ENCODE data around the gene CYP4Z1.
A peak's percentile ranks its signal among the peaks of the same experiment; 100 is the strongest.

The CYP4Z1 gene

GRCh38 chr1:47067097-47067594 is at the start of gene CYP4Z1:
TSS of gene CYP4Z1 (plus strand) at chr1:47067231. CDS start at chr1:47067491, 260 bp downstream.
- TF ChIP-seq TOX (CRISPR knock-in tag; IDR thresholded peaks at IDR 0.05; ENCODE audit: borderline replicate concordance) = no peak
- no peak for TF ChIP-seq ZNF70 (CRISPR knock-in tag; IDR thresholded peaks at IDR 0.05)
- no peak for TF ChIP-seq CREB5 (CRISPR knock-in tag; IDR thresholded peaks at IDR 0.05; ENCODE audit: low read depth)
- TF ChIP-seq PPARA (CRISPR knock-in tag; IDR thresholded peaks at IDR 0.05; ENCODE audit: borderline replicate concordance) = no peak
- no peak for TF ChIP-seq RARB (CRISPR knock-in tag; IDR thresholded peaks at IDR 0.05)

GRCh38 chr1:47021070-47021469 is 46.0 kb upstream of the CYP4Z1 start:
- no peak for ATAC-seq
- no peak for TF ChIP-seq CSRNP3 (CRISPR knock-in tag; IDR thresholded peaks at IDR 0.05)

More at GRCh38 chr1:47067097-47067594, at the start of gene CYP4Z1:
- no peak for ATAC-seq

- TF ChIP-seq GLIS3 (CRISPR knock-in tag; IDR thresholded peaks at IDR 0.05) (no peak), ZFP30 (CRISPR knock-in tag; IDR thresholded peaks at IDR 0.05) (no peak), CSDC2 (CRISPR knock-in tag; IDR thresholded peaks at IDR 0.05) (no peak), CREB5 (CRISPR knock-in tag; IDR thresholded peaks at IDR 0.05; ENCODE audit: low read depth) (no peak), ZFP3 (CRISPR knock-in tag; IDR thresholded peaks at IDR 0.05) (no peak), POU6F1 (CRISPR knock-in tag; IDR thresholded peaks at IDR 0.05; ENCODE audit: borderline replicate concordance, low read depth) (no peak), ZNF70 (CRISPR knock-in tag; IDR thresholded peaks at IDR 0.05) (no peak), ZC3H10 (CRISPR knock-in tag; IDR thresholded peaks at IDR 0.05) (no peak), ISL1 (CRISPR knock-in tag; IDR thresholded peaks at IDR 0.05) (no peak), SNAI2 (CRISPR knock-in tag; IDR thresholded peaks at IDR 0.05) (no peak), OSR1 (CRISPR knock-in tag; IDR thresholded peaks at IDR 0.05) (no peak), PATZ1 (CRISPR knock-in tag; IDR thresholded peaks at IDR 0.05; ENCODE audit: borderline replicate concordance) (no peak), TOX (CRISPR knock-in tag; IDR thresholded peaks at IDR 0.05; ENCODE audit: borderline replicate concordance) (no peak), ZNF8 (CRISPR knock-in tag; IDR thresholded peaks at IDR 0.05) (no peak), ZNF565 (CRISPR knock-in tag; conservative IDR thresholded peaks at IDR 0.05; ENCODE audit: low read depth) (no peak), TCF4 (CRISPR knock-in tag; IDR thresholded peaks at IDR 0.05; ENCODE audit: borderline replicate concordance) (no peak)
- peak; percentile 41 for ATAC-seq
Observed at GRCh38 chr1:47023268-47024140, 43.5 kb upstream of the CYP4Z1 start, which contains the start of gene CYP4X1. TSS of gene CYP4X1 (plus strand) at chr1:47023669. CDS start at chr1:47023818, 149 bp downstream.
